Measurements from ENCODE around the gene MN1.

MN1 gene

GRCh38 chr22:27731621-27732020 is 69.9 kb downstream of the MN1 start:
- no peak for FAIRE-seq

GRCh38 chr22:27730641-27731433 is 70.7 kb downstream of the MN1 start:
- no peak for FAIRE-seq

GRCh38 chr22:27729246-27729645 is 72.3 kb downstream of the MN1 start:
- FAIRE-seq, result no peak

- no peak for FAIRE-seq
Measured at GRCh38 chr22:27727673-27728451, 73.7 kb downstream of the MN1 start.

GRCh38 chr22:27726686-27727449 is 74.7 kb downstream of the MN1 start:
- FAIRE-seq, result no peak

GRCh38 chr22:27726331-27726685 is 75.2 kb downstream of the MN1 start:
- FAIRE-seq, result no peak

- no peak for FAIRE-seq
Measured at GRCh38 chr22:27725661-27726060, 75.9 kb downstream of the MN1 start.

- no peak for FAIRE-seq
Measured at GRCh38 chr22:27724709-27725108, 76.8 kb downstream of the MN1 start.

- no peak for FAIRE-seq
Measured at GRCh38 chr22:27724157-27724556, 77.4 kb downstream of the MN1 start.

GRCh38 chr22:27723708-27724107 is 77.8 kb downstream of the MN1 start:
- no peak for FAIRE-seq

GRCh38 chr22:27723158-27723557 is 78.4 kb downstream of the MN1 start:
- FAIRE-seq, result no peak

GRCh38 chr22:27720860-27721259 is 80.7 kb downstream of the MN1 start:
- no peak for FAIRE-seq

- FAIRE-seq, result no peak
Measured at GRCh38 chr22:27719535-27720227, 81.9 kb downstream of the MN1 start.

- FAIRE-seq, result no peak
Measured at GRCh38 chr22:27719036-27719347, 82.6 kb downstream of the MN1 start.

GRCh38 chr22:27718186-27719035 is 83.1 kb downstream of the MN1 start:
- no peak for FAIRE-seq

GRCh38 chr22:27717094-27717493 is 84.5 kb downstream of the MN1 start:
- no peak for FAIRE-seq

GRCh38 chr22:27716074-27716473 is 85.5 kb downstream of the MN1 start:
- FAIRE-seq, result no peak

GRCh38 chr22:27715106-27715505 is 86.5 kb downstream of the MN1 start:
- FAIRE-seq, result no peak

- FAIRE-seq, result no peak
Measured at GRCh38 chr22:27714068-27714467, 87.5 kb downstream of the MN1 start.

GRCh38 chr22:27713461-27713860 is 88.1 kb downstream of the MN1 start:
- no peak for FAIRE-seq

GRCh38 chr22:27711756-27712155 is 89.8 kb downstream of the MN1 start:
- no peak for FAIRE-seq

GRCh38 chr22:27711012-27711411 is 90.5 kb downstream of the MN1 start:
- FAIRE-seq, result no peak

Data from colon (tissue), 2 donors.